Stimulated activated CD4-positive, alpha-beta T cell treated with anti-CD3 and anti-CD28 coated beads, Interleukin-2, amount 100 ng/mL, for 24 hours (primary cell): ENCODE data around the gene TBC1D21.

ENCODE experiments used
- DNase-seq, 2 donors: peaks; one replicate each; pipeline ENCODE4 v3.0.0-alpha.2; 2020

TBC1D21 gene

GRCh38 chr15:73873456-73873855, at the start of gene TBC1D21:
Gene TBC1D21 (plus strand): TSS chr15:73873564. CDS start chr15:73873710, 146 bp downstream.
- DNase-seq, result no peak

- DNase-seq, result no peak
Measured at GRCh38 chr15:73826711-73827251, 46.6 kb upstream of the TBC1D21 start.

- no peak for DNase-seq
Measured at GRCh38 chr15:73829523-73829922, 43.8 kb upstream of the TBC1D21 start.

- DNase-seq, result no peak
Measured at GRCh38 chr15:73832657-73833056, 40.7 kb upstream of the TBC1D21 start.

GRCh38 chr15:73836845-73837244, 36.5 kb upstream of the TBC1D21 start:
- DNase-seq, result no peak

GRCh38 chr15:73838831-73839426, 34.4 kb upstream of the TBC1D21 start:
- DNase-seq, result no peak

GRCh38 chr15:73839699-73840377, 33.5 kb upstream of the TBC1D21 start:
- no peak for DNase-seq

- DNase-seq, result no peak
Measured at GRCh38 chr15:73840771-73841170, 32.6 kb upstream of the TBC1D21 start.

GRCh38 chr15:73841756-73842725, 31.3 kb upstream of the TBC1D21 start:
- no peak for DNase-seq

- no peak for DNase-seq
Measured at GRCh38 chr15:73843787-73844186, 29.6 kb upstream of the TBC1D21 start.

- no peak for DNase-seq
Measured at GRCh38 chr15:73844356-73844755, 29.0 kb upstream of the TBC1D21 start.

GRCh38 chr15:73845507-73845906, 27.9 kb upstream of the TBC1D21 start:
- DNase-seq, result no peak

- DNase-seq, result no peak
Measured at GRCh38 chr15:73845907-73846306, 27.5 kb upstream of the TBC1D21 start.

GRCh38 chr15:73849641-73850040, 23.7 kb upstream of the TBC1D21 start:
- no peak for DNase-seq

- no peak for DNase-seq
Measured at GRCh38 chr15:73850228-73850627, 23.1 kb upstream of the TBC1D21 start.

- DNase-seq, result peak; percentile 40 to 49
Measured at GRCh38 chr15:73851689-73852088, 21.7 kb upstream of the TBC1D21 start.

GRCh38 chr15:73852507-73852906, 20.9 kb upstream of the TBC1D21 start:
- no peak for DNase-seq

GRCh38 chr15:73854265-73854664, 19.1 kb upstream of the TBC1D21 start:
- no peak for DNase-seq

GRCh38 chr15:73856458-73857192, 16.7 kb upstream of the TBC1D21 start:
- no peak for DNase-seq

GRCh38 chr15:73857193-73857920, 16.0 kb upstream of the TBC1D21 start:
- no peak for DNase-seq

- no peak for DNase-seq
Measured at GRCh38 chr15:73858062-73858461, 15.3 kb upstream of the TBC1D21 start.

GRCh38 chr15:73862276-73862675, 11.1 kb upstream of the TBC1D21 start:
- DNase-seq, result no peak
